Measurements from ENCODE around the gene GALM.
"Not testable (repeated sequence)": the region's sequence is repeated elsewhere in the genome, so short reads cannot be mapped to it uniquely, and the experiment has no call there.

The GALM gene

DNA sequence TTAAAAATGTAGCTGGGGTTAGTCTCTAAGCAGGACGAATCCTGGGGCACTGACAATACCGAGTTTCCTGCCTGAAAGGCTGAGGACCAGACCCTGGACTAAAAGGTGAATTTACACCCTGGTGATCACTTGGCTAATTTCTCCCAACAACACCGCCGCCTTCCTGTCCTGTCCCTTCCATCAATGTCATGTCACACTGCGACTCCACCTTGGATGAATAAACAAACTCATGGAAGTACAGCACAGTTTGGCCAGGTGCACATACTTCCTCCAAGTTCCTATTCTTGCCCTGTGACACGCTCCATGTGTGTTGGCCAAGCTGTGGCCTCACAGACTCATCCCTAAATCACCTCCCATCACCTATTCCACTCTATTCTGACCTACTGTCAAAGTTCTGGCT, 15.9 kb upstream of the GALM start:
- no peak for DNase-seq

DNA sequence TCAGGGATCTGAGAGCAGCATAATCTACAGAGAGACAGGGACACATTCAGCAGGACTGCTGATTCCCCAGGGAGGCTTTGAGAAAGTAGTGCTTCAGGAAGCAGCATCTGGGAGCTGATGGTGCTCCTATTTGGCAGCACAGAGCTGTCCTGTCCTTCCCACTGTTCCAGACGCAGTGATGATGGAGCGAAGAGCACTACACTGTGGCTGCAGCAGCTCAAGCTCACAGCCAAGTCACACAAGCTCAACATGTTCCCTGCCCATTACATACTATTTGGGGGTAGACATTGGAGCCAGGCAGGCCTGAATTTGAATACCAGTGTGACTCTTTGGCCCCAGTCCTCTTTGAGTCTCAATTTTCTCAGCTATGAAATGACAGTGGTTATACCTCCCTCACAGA, 15.2 kb upstream of the GALM start:
- DNase-seq = no peak

DNA sequence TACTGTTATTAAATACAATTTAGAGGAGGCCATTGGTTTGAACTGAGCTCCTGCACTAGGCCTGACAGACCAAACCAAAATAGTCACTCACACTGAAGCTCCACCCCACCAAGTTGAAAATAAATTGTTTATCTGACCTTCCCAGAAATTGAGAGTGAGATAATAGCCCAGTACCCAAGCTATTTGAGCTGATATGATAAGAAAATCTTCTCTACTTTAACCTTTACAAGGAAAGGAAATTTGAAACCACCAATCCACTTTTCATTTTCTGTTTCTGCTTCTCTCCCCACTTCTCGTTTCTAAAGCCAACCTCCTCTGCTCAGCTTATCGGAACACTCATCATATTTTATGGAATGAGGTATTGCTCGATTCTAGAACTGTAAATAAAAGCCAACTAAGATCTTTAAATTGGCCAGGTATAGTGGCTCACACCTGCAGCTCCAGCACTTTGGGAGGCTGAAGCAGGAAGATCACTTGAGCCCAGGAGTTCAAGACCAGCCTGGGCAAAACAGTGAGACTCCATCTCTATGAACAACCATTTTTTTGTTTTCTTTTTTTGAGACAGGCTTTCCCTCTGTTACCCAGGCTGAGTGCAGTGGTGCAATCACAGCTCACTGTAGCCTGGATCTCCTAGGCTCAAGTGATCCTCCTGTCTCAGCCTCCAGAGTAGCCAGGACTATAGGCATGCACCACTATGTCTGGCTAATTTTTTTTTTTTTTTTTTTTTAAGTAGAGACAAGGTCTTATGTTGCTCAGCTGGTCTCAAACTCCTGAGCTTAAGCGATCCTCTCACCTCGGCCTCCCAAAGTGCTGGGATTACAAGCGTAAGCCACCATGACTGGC, 13.3 kb upstream of the GALM start:
- no peak for DNase-seq

DNA sequence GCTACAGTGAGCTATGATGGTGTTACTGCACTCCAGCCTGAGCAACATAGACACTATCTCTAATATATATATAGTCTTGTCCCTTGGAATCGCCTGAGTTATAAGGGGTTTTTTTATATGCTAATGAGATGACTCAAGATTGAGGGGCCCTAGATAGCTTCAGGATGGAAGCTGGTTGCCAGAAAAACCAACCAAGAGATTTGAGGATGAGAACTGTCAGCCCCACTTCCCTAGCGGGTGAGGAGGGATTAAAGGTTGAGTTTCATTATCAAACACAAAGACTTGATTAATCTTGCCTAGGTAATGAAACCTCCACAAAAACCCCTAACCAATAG, 12.6 kb upstream of the GALM start:
- DNase-seq = no peak

DNA sequence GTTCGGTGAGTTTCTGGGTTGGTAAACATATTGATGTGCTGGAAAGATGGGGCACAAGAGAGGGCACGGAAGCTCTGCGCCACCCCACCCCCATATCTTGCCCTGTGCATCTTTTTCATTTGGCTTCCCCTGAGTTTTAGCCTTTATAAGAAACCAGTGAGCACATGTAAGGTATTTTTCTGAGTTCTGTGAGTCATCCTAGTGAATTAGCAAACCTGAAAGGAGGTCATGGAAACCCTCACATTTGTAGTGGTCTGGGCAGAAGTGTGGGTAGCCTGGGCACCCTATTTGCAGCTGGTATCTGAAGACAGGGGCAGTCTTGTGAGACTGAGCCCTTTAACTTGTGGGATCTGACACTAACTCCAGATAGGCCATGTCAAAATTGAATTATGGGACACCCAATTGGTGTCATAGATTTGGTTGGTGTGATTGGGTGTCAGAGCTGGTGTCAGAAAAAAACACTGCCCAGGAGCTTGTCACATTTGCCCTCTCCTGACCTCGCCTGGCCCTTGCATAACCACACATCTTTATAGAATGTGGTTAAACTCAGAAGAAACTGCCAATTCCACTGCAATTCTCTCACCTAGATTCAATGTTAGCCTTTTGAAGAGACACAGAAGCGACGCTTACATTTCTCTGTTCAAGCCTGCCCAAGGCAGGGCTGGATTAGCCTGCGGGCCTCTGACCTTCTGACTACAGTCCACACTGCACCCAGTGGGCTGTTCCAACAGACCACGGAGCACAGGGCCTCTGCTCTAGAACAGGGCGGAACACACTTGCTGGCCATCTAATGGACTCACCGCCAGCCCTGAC, 12.0 kb upstream of the GALM start:
- DNase-seq = no peak

DNA sequence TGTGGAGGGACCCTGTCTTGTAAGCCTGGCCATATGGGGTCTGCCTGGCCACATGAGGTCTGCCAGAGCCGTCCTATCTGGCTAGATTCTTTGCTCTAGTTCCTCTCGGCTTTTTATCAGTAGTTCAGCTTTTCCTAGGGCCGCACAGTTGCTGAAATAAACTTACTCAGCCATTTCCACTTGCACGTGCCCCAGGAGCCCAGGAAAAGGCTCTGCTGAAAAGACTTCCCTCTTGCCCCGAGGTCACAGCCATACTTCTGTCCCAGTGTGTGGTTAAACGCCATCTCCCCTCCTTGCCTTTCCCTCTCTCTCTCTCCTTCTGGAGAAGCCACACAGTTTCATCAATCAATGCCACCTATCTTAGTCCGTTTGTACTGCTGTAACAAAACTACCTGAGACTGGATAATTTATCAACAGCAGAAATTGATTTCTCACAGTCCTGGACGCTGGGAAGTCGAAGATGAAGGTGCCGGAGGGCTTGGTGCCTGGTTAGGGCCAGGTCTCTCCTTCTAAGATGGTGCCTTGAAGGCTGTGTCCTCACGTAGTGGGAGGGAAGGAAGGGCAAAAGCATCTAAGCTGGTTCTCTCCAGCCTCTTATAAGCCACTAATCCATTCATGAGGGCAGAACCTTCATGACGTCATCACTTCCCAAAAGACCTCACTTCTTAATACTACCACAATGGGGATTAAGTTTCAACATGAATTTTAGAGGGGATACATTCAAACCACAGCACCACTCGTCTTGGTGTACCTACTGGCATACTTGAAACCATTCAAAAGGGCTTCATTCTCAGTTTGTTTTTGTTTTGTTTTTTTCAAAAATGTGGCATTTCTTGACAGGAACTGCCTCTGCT, 11.2 kb upstream of the GALM start:
- no peak for DNase-seq

DNA sequence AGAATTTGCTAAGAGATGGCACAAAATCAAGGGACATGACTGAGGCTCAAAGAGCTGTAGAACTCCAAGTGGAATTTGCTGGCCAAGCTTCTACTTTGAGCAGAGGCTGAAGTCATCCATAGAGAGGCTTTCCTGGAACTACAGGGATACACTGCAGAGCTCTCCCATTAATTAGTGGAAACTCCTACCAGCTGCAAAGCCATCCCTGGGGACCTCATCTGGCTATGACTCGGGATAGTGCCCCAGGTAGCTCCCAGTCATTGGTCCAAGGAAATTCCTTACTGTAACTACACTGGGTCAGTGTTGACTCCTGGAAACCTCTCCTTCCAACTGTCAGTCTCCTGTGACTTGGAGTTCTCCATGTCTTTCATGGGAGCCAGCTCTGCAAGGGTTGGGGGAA, 10.5 kb upstream of the GALM start:
- DNase-seq = no peak

DNA sequence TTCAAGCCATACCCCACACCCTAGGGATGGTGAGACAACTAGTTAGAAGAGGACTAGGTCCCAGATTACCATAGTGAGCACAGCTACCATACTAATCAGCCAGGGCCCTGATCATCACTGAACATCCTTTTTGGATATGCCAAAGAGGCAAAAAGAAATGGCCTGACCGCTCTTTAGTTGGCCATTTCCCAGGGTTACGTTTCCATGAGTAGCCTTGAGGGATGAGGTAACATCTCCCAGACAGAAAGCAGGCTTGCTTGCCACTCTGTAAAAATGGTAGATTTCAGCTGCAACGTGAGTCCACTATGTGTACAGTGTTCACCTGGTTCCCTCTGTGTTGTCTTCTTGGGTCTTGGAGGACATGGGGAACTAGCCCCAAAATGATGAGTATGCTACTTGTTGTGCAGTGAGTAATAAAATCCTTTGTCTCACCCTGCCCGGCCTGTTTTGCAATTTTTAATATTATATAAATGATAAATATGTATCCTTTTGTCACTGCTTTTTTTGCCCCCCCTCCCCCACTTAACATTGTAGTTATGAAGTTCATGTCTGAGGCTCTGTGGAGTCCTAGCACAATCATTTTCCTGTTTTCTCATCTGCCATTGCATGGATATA, 8.9 kb upstream of the GALM start:
- no peak for DNase-seq

DNA sequence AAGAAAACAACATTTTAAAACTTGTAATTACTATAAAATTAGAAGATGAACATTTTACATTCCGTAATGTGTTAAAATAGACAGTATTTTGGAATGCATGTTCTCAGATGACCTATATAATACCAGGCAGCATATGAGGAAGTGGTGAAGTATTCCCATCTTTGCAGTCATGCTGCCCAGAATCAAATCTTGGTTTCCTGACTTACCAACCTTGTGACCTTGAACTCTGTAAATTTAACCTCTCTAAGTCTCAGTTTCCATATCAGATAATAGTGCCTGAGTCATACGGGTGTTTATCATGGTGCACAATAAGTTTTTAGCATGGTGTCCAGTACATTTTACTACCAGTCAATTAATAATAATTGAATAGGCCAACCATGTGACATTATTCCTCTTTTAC, 7.3 kb upstream of the GALM start:
- DNase-seq = no peak

DNA sequence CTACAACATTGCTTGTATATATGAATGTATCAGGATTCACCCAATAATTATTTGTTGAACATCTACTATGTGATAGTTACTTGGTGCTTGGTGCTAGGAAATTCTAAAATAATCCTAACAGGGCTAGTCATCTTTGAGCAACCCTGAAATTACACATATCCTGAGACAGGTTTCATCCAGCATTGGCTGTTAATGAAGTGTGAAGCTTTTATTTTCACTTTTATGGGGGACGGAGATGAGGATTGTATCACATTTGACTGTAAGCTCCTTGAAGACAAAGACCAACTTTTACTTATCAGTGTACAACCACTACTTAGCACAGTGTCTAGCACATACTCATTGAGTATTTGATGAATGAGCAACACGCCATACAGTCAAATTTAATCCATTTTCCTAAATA, 6.8 kb upstream of the GALM start:
- no peak for DNase-seq

DNA sequence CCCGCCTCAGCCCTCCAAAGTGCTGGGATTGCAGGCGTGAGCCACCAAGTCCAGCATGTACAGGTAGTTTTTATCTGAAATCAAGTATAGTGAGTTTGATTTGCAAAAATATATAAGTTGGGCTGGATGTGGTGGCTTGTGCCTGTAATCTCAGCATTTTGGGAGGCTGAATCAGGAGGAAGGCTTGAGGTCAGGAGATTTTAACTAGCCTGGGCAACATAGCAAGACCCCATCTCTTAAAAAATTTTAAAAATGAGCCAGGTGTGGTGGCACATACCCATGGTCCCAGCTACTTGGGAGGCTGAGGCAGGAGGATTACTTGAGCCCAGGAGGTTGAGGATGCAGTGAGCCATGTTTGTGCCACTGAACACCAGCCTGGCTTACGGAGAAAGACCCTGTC, 5.6 kb upstream of the GALM start:
- DNase-seq = no peak

DNA sequence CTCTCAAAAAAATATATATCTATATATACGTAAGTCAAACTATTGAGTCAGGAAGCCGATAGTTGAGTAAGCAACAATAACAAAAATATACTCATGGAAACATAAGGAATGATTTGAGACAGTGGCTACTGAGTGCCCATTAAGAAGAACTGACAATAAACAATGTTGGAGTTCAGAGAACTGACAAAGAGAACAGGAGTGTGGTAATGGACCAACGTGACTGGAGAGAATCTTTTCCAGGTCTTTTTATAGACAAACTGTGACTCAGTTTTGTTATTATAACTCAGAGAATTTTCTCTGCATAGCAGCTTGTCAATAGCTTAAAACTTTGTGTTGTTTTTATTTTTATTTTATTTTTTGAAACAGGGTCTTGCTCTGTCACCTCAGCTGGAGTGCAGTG, 4.6 kb upstream of the GALM start:
- DNase-seq = no peak

DNA sequence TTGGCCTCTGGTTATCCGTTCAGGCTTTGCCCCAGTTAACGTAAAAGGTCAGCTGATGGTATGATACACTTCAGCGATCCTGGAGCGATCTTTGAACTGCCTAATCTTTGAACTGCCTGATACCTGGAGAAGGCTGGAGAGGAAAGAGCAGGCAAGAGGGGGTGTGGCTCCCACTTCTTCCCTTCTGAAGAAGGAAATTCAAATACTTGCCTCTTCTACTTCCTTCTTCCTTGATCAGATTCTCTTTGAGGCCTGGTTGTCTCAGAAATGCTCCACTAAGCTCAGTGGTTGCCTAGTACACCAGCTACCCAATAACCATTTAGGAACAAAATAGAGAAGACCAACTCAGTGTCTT, 619 bp downstream of the GALM start:
- no peak for DNase-seq

DNA sequence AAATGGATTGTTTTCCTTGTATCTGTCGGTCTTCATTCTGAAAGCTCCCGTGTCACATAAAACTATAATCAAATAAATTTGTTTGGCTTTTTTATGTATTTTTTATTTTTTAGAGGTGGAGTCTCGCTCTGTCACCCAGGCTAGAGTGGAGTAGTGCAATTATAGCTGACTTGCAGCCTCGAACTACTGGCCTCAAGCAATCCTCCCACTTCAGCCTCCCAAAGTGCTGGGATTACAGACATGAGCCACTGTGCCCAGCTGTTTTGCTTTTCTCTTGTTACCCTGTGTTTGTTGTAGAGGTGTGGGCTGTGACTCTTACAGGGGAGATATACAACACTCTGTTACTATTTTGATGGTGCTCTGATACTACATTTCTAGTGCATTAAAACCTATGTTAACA, 2.2 kb downstream of the GALM start:
- no peak for DNase-seq

DNA sequence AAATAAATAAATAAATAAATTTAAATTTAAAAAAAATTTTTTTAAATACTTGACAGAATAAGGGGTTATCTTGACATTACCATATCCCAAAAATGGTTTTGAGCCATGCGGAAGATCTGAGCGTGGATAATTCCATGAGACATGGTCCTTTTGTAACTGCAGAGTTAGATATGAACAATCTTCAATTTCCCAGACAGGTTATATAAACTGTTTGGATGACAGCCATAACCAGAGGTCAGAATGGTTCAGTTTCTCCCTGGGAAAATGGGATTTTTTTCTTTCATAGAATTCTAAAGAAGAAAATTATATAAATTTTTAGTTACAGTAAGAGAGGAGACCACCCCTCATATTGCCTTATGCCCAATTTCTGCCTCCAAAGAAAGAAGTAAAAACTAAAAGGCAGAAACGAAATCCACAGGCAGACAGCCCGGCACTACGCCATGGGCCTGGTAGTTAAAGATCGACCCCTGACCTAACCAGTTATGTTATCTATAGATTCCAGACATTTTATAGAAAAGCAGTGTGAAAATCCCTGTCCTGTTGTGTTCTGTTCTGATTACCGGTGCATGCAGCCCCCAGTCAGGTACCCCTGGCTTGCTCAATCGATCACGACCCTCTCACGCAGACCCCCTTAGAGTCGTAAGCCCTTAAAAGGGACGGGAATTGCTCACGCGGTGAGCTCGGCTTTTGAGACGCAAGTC, 3.0 kb downstream of the GALM start:
- no peak for DNase-seq

DNA sequence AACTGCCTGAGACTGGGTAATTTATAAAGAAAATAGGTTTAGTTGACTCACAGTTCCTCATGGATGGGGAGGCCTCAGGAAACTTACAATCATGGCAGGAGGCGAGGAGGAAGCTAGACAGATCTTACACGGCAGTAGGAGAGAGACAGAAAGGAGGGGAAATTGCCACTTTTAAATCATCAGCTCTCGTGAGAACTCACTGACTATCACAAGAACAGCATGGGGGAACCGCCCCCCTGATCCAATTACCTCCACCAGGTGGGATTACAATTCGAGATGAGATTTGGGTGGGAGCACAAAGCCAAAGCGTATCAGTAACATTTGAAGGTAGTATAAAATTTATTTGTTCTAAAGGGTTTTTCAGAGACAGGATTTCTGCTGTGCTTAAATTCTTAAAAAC, 5.4 kb downstream of the GALM start:
- DNase-seq = no peak

DNA sequence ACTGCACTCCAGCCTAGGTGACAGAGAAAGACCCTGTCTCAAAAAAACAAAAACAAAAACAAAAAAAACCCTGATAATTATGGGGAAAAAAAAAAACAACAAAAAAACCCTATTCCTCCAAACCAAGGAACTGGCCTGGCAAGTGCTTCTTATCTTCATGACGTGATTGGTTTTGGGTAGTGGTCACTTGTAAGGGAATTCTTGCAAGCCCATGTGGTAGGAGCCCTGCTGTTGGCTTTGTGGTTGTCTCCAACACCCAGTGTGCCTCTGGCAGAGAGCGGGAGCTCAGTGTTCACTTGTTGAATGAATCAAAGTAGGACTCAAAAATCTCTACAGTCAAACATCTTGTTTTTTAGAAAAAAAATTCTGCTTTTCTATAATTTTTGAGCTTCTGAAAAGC, 6.0 kb downstream of the GALM start:
- no peak for DNase-seq

DNA sequence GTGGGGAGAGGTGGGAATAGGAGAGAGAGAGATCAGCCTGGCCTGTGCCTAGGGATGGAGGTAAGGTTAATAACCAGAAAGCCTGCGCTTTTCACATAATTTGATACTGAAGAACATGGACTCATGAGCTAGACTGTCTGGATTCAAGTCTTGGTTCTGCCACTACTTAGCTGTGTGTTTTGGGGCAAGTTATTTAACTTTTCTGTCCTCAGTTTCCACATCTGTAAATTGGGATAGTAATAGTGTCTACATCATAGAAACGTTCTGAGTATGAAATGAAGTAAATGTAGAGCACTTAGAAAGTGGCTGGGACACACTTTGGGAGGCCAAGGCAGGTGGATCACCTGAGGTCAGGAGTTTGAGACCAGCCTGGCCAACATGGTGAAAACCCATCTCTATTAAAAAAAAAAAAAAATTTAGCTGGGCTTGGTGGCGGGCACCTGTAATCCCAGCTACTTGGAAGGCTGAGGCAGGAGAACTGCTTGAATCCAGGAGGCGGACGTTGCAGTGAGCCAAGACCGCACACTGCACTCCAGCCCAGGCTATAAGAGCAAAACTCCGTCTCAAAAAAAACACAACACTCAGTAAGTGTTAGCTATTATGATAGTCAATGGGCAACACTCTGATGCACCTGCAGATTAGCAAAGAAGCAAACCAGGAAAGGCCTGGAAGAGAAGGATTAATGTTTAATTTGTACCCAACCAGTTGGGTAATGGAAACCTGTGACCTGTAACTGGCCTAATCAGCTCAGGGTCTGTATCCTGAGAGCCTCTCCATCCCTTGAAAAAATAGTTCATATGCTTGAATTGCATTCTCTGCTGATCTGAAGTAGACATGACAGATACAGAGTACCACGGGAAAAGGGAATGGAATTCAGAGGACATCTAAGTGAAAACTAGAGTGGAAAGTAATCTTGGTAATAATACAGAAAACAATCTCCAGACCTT, 6.8 kb downstream of the GALM start:
- DNase-seq = no peak

DNA sequence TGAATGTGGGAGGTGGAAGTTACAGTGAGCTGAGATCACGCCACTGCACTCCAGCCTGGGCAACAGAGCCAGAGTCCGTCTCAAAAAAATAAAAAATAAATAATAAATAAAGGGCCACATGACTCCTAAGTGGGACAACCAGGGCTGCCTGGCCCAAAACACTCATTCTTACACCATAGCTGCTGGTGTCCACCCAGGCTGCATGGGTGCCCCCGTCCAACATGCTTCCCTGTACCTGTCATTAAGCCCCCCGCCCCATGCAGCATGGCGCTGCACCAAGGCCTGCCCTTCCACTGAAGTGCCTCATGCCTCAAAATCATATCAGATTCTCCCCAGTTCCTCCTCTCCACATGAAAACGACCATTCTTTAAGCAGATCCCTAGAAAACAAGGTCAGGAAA, 10.8 kb downstream of the GALM start:
- DNase-seq = no peak

DNA sequence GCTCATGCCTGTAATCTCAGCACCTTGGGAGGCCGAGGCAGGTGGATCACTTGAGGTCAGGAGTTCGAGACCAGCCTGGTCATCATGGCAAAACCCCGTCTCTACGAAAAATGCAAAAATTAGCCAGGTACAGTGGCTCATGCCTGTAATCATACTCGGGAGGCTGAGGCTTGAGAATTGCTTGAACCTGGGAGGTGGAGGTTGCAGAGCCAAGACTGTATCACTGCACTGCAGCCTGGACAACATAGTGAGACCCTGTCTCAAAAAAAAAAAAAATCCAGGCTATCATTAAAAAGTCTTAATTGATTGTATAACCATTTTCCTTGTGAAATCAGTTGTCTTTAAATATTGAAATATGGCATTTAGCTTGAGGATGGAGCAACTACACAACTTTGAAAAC, 15.0 kb downstream of the GALM start:
- DNase-seq = not testable (repeated sequence)

DNA sequence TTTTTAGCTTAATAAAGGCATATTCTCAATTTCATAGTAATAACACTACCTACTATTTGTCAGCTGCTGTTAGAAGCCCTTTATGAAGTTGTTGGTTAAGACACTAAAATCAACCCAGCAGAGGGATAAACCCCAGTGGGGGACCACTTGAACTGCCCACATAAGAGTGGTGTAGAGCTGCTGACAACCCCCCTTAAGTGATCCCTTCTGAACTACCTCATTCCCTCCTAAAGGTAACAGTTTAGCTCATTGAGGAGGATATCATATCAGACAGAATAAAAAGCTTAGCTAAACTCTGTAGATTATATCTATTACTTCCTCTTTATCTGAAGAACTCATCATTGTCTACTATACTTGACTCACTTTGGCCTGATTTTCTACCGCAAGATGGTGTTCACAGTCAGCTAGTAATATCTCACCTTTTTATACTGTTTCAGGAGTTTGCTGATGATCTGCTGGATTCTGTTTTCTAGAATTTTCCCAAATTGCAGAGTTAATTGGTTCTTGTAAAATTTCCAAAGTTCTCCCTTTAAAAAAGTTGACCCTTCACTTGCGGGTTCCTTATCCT, 16.2 kb downstream of the GALM start:
- DNase-seq = peak; percentile 13 to 15
